SK-N-MC (cell line): ENCODE results near the gene SH2D4B.

Experiments
- DNase-seq: peaks from one replicate; pipeline ENCODE4 v3.0.0-alpha.2; 2011; ENCODE audit warnings: low read depth, low spot score
- H3K27ac ChIP-seq: fragments of 200-600 bp; sonication (generic); 2 replicates; pipeline ENCODE4 v1.5.1; 2016; ENCODE audit warnings: mixed run types
- H3K36me3 ChIP-seq: fragments of 200-600 bp; sonication (generic); 2 replicates; pipeline ENCODE4 v1.6.1; 2017; ENCODE audit warnings: antibody characterized with exemption, low read length, mixed read lengths; ENCODE audit not compliant: insufficient read depth
- H3K4me3 ChIP-seq: fragments of 200-600 bp; sonication (generic); 2 replicates; pipeline ENCODE4 v1.5.1; 2016
- H3K9ac ChIP-seq: fragments of 200-600 bp; sonication (generic); 2 replicates; pipeline ENCODE4 v1.8.0; 2017; ENCODE audit warnings: mixed run types, mixed read lengths; ENCODE audit not compliant: insufficient read length
- H3K9me3 ChIP-seq: fragments of 200-600 bp; sonication (generic); 2 replicates; pipeline ENCODE4 v1.6.1; 2017; ENCODE audit warnings: low read depth, mild to moderate bottlenecking, antibody characterized with exemption, low read length, moderate library complexity, mixed read lengths
- EZH2 ChIP-seq: fragments of 200-600 bp; sonication (generic); IDR thresholded peaks from one replicate; pipeline ENCODE4 v1.6.1; 2017; ENCODE audit warnings: antibody characterized with exemption
- FOXP2 ChIP-seq: optimal IDR thresholded peaks from 2 replicates; pipeline ENCODE3; 2011; ENCODE audit warnings: mild to moderate bottlenecking, moderate library complexity; ENCODE audit not compliant: insufficient read depth; ENCODE audit errors: extremely low read length, control extremely low read depth
- POLR2AphosphoS5 ChIP-seq: IDR thresholded peaks from 2 replicates; pipeline ENCODE4 v1.6.1; 2012; ENCODE audit warnings: mild to moderate bottlenecking, low read depth, low read length, borderline replicate concordance

Gene SH2D4B

DNA sequence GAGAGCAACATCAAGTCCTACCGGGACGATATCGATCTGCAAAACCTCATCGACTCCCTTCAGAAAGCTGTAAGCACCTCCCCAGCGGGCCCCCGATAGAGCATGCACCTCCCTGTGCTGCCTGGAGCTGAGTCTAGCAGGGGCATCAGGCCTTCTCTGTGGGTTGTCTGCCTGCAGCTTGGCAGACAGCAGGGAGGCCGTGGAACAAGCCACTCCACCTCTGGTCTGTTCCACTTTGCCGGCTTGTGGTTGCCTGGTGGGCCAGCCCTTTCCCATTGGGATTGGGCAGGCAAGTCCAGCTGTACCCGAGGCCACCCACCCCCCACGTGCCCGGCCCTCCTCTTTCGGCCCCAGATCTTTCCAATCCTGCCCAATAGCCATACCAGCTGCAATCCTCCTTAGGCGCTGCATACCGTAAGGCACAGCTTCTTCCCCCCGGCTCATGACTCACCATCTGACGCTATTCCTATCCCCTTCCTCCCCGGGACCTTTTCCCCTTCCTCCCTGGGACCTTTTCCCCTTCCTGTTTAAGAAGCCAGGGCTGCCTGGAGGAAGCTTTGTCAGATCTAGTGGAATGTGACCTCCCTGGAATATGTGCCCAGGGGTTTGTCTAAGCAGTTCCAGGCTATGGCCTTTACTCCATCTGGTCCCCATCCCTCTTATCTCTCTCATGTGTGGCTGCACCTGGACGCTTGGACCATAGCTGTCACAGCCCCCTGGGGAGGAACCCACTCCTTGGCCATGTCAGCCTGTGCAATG is 28.1 kb upstream of the SH2D4B start:
- Histone ChIP-seq H3K36me3 (peaks cover 5% of the 10 kb centered on the region; the same call in 1 of the 2 replicates), H3K9me3 (no peaks in the 10 kb centered on the region), H3K27ac (no peak overlapping the region), H3K4me3 (no peak overlapping the region), H3K9ac (no peak overlapping the region)
- TF ChIP-seq POLR2AphosphoS5 (no peak), EZH2 (no peak), FOXP2 (no peak)
- DNase-seq: no peak

- H3K9me3 ChIP-seq: no peaks in the 10 kb centered on the region
- H3K27ac ChIP-seq: no peak overlapping the region
Observed at GRCh38 chr10:80512031-80512526, 25.6 kb upstream of the SH2D4B start.

DNA sequence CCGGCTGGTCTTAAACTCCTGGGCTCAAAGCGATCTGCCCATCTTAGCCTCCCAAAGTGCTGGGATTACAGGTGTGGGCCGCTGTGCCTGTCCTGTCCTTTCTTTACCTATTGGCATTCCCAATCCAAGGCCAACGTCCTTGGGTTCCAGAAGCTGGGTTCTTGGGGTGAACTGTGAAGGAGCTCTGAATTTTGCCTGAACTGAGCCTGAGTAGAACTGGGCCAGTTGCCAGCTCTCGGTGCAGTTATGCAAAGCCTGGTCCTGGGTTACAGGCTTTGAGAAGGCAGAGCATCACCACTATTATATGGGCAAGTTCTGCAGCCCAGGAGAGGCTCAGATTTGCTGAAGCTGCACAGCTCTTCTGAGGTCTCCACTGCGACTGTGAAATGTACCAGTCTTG is 24.6 kb upstream of the SH2D4B start:
- Histone ChIP-seq H3K27ac (no peak overlapping the region), H3K9me3 (no peaks in the 10 kb centered on the region), H3K9ac (no peak overlapping the region), H3K36me3 (peaks cover 5% of the 10 kb centered on the region; the same call in 1 of the 2 replicates), H3K4me3 (no peak overlapping the region)
- DNase-seq: no peak
- TF ChIP-seq FOXP2 (no peak), POLR2AphosphoS5 (no peak), EZH2 (no peak)

More at GRCh38 chr10:80512031-80512526, 25.6 kb upstream of the SH2D4B start:
- TF ChIP-seq EZH2 (no peak), FOXP2 (no peak), POLR2AphosphoS5 (no peak)
- no peak overlapping the region for H3K9ac ChIP-seq
- DNase-seq: no peak
- no peak overlapping the region for H3K4me3 ChIP-seq
- peaks cover 5% of the 10 kb centered on the region; the same call in 1 of the 2 replicates for H3K36me3 ChIP-seq

- Histone ChIP-seq H3K36me3 (peaks cover 5% of the 10 kb centered on the region; the same call in 1 of the 2 replicates), H3K27ac (no peak overlapping the region), H3K9me3 (no peaks in the 10 kb centered on the region), H3K9ac (no peak overlapping the region), H3K4me3 (no peak overlapping the region)
- DNase-seq: no peak
- TF ChIP-seq EZH2 (no peak), POLR2AphosphoS5 (no peak), FOXP2 (no peak)
Observed at GRCh38 chr10:80515511-80515910, 22.2 kb upstream of the SH2D4B start.

GRCh38 chr10:80515941-80516340 is 21.8 kb upstream of the SH2D4B start:
- no peak overlapping the region for H3K9ac ChIP-seq
- H3K4me3 ChIP-seq: no peak overlapping the region
- H3K9me3 ChIP-seq: no peaks in the 10 kb centered on the region
- no peak overlapping the region for H3K27ac ChIP-seq
- DNase-seq: no peak
- TF ChIP-seq EZH2: no peak
- no peak for TF ChIP-seq FOXP2
- TF ChIP-seq POLR2AphosphoS5: no peak
- peaks cover 5% of the 10 kb centered on the region; the same call in 1 of the 2 replicates for H3K36me3 ChIP-seq

GRCh38 chr10:80516506-80517075 is 21.1 kb upstream of the SH2D4B start:
- H3K4me3 ChIP-seq: no peak overlapping the region
- H3K9ac ChIP-seq: no peak overlapping the region
- TF ChIP-seq POLR2AphosphoS5 (no peak), FOXP2 (no peak), EZH2 (no peak)
- peaks cover 5% of the 10 kb centered on the region; the same call in 1 of the 2 replicates for H3K36me3 ChIP-seq
- no peaks in the 10 kb centered on the region for H3K9me3 ChIP-seq
- H3K27ac ChIP-seq: no peak overlapping the region
- DNase-seq: no peak

- no peaks in the 10 kb centered on the region; the same call in 1 of the 2 replicates for H3K36me3 ChIP-seq
- H3K9me3 ChIP-seq: no peaks in the 10 kb centered on the region
- H3K4me3 ChIP-seq: no peak overlapping the region
- DNase-seq: no peak
- TF ChIP-seq POLR2AphosphoS5: no peak
- TF ChIP-seq FOXP2: no peak
- no peak overlapping the region for H3K9ac ChIP-seq
- no peak overlapping the region for H3K27ac ChIP-seq
Observed at GRCh38 chr10:80517416-80518142, 20.1 kb upstream of the SH2D4B start.
